Liver (tissue), 3 donors: ENCODE results near the gene LSM2.

Experiments used
- CTCF ChIP-seq: fragments of 150-350 bp; IDR thresholded peaks from 2 replicates; pipeline ENCODE4 v1.5.1; 2017; ENCODE audit warnings: improper control_type of control experiment, low read depth, low read length; ENCODE audit not compliant: missing input control
- EGR1 ChIP-seq, 2 donors: IDR thresholded peaks; 2 replicates each; pipeline ENCODE4 v1.6.1; 2016 to 2018; ENCODE audit warnings: antibody characterized with exemption in 2 of 2, low read depth in 2 of 2
- HNF4A ChIP-seq, 2 donors: conservative IDR thresholded peaks; 2 replicates each; pipeline ENCODE4 v1.6.1; 2016; ENCODE audit warnings: antibody characterized with exemption in 2 of 2, mild to moderate bottlenecking in 2 of 2
- HNF4G ChIP-seq: IDR thresholded peaks from 2 replicates; pipeline ENCODE4 v1.6.1; 2016; ENCODE audit warnings: antibody characterized with exemption
- JUND ChIP-seq, 2 donors: IDR thresholded peaks; 2 replicates each; pipeline ENCODE4 v1.6.1; 2016; ENCODE audit warnings: antibody characterized with exemption in 2 of 2
- NR2F2 ChIP-seq: IDR thresholded peaks from 2 replicates; pipeline ENCODE4 v1.6.1; 2016; ENCODE audit warnings: antibody characterized with exemption
- RAD21 ChIP-seq, 2 donors: IDR thresholded peaks; 2 replicates each; pipeline ENCODE4 v1.6.1; 2016; ENCODE audit warnings: antibody characterized with exemption in 2 of 2, mild to moderate bottlenecking in 2 of 2
- REST ChIP-seq: IDR thresholded peaks from 2 replicates; pipeline ENCODE4 v1.6.1; 2016; ENCODE audit warnings: antibody characterized with exemption, mild to moderate bottlenecking
- RXRA ChIP-seq, 2 donors: IDR thresholded peaks; 2 replicates each; pipeline ENCODE4 v1.6.1; 2017 to 2018; ENCODE audit warnings: antibody characterized with exemption in 2 of 2, mild to moderate bottlenecking in 1 of 2
- SP1 ChIP-seq: IDR thresholded peaks from 2 replicates; pipeline ENCODE4 v1.6.1; 2018; ENCODE audit warnings: antibody characterized with exemption, mild to moderate bottlenecking
- TAF1 ChIP-seq: conservative IDR thresholded peaks from 2 replicates; pipeline ENCODE4 v1.6.1; 2016; ENCODE audit warnings: antibody characterized with exemption, mild to moderate bottlenecking
- ZBTB33 ChIP-seq: IDR thresholded peaks from 2 replicates; pipeline ENCODE4 v1.6.1; 2016; ENCODE audit warnings: antibody characterized with exemption
- TF ChIP-seq, protein P1 (sequence below): IDR thresholded peaks from 2 replicates; pipeline ENCODE4 v1.6.1; 2016; ENCODE audit warnings: antibody characterized with exemption
- donor health status: healthy.
- donor health status: healthy.

DNA sequence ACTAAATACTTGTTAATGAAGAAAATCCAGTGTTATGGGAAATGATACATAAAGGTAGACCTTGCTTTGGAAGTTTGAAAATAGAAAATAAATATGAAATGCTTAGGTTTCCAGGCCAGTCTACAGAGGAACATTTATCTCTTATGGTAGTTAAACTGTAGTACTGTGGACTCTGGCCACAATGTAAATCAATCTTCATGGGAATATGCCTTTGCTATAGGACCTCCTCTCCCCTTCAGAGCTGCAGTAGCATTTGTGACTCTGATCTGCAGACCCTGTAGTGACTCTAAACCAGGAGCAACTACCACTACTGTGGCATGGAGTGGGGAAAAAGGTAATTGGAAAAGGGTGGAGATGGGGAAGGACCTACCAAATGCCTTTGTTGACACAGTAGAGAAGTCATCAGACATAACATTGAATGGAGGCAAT lies 13.1 kb upstream of the LSM2 start:
- TF ChIP-seq CTCF: no peak
- TF ChIP-seq HNF4A (conservative IDR thresholded peaks at IDR 0.05): no peak
- no peak for TF ChIP-seq REST
- TF ChIP-seq, protein P1, sequence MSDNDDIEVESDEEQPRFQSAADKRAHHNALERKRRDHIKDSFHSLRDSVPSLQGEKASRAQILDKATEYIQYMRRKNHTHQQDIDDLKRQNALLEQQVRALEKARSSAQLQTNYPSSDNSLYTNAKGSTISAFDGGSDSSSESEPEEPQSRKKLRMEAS: no peak
- TF ChIP-seq SP1: no peak
- peak; percentile 9 for TF ChIP-seq ZBTB33
- TF ChIP-seq RAD21 (IDR thresholded peaks at IDR 0.05): no peak
- TF ChIP-seq EGR1 (IDR thresholded peaks at IDR 0.05; ENCODE audit: low read depth in 2 of 2): no peak
- no peak for TF ChIP-seq TAF1
- TF ChIP-seq NR2F2: peak; percentile 3
- TF ChIP-seq JUND (IDR thresholded peaks at IDR 0.05): peak in 1 of 2 donors; percentile 2
- no peak for TF ChIP-seq RXRA (IDR thresholded peaks at IDR 0.05)
- TF ChIP-seq HNF4G: no peak
